DOHH2 (cell line): ENCODE data around the gene ISOC2.

ENCODE experiments used
- EZH2phosphoT487 ChIP-seq: fragments of 200-600 bp; sonication (generic); IDR thresholded peaks from 2 replicates; pipeline ENCODE4 v1.6.1; 2017; ENCODE audit warnings: borderline replicate concordance, mild to moderate bottlenecking, antibody characterized with exemption, low read length, moderate library complexity, mixed read lengths
- TF ChIP-seq, protein P1 (sequence below): fragments of 200-600 bp; sonication (generic); IDR thresholded peaks from one replicate; pipeline ENCODE4 v1.5.1; 2014; ENCODE audit warnings: antibody characterized with exemption, mild to moderate bottlenecking, low read depth, low read length; ENCODE audit not compliant: poor library complexity, severe bottlenecking

DNA sequence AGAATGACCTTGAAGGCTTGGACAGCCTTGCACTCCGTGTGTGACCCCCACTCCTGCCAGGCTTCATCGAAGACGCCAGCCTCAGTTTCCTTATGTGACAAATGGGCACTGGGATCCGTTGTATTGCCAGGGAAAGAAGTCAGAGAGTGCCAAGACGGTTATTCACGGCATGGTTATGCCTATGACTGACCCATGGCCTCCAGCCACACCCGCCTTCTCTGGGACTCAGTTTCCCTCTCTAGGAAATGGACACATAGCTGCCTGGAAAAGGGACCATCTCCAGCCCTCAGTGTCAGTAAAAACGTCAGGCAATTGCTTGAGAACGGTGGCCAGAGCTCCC lies 52.9 kb downstream of the ISOC2 start:
- TF ChIP-seq, protein P1, sequence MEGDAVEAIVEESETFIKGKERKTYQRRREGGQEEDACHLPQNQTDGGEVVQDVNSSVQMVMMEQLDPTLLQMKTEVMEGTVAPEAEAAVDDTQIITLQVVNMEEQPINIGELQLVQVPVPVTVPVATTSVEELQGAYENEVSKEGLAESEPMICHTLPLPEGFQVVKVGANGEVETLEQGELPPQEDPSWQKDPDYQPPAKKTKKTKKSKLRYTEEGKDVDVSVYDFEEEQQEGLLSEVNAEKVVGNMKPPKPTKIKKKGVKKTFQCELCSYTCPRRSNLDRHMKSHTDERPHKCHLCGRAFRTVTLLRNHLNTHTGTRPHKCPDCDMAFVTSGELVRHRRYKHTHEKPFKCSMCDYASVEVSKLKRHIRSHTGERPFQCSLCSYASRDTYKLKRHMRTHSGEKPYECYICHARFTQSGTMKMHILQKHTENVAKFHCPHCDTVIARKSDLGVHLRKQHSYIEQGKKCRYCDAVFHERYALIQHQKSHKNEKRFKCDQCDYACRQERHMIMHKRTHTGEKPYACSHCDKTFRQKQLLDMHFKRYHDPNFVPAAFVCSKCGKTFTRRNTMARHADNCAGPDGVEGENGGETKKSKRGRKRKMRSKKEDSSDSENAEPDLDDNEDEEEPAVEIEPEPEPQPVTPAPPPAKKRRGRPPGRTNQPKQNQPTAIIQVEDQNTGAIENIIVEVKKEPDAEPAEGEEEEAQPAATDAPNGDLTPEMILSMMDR: no peak
- TF ChIP-seq EZH2phosphoT487: no peak
